Gastroesophageal sphincter (tissue), 4 donors: ENCODE results near the gene SLC36A4. TPM values are rescaled to one million over a fixed set of nuclear protein-coding genes. Genes with fewer than 3 reads are reported as not detected.

Experiments
- ATAC-seq: fragments of 150-250 bp; one replicate; pipeline ENCODE4 v1.9.1; 2016; ENCODE audit warnings: mild to moderate bottlenecking, moderate library complexity
- H3K27ac ChIP-seq, 4 donors: fragments of 200-600 bp; sonication (generic) in 3 of 4; 1 replicate in 3 of 4; 2 replicates in 1 of 4; pipeline ENCODE4 v1.5.1; 2016 to 2019
- H3K27me3 ChIP-seq: fragments of 200-600 bp; sonication (generic); one replicate; pipeline ENCODE4 v1.5.1; 2019
- H3K36me3 ChIP-seq, 2 donors: fragments of 200-600 bp; sonication (generic); one replicate each; pipeline ENCODE4 v1.5.1; 2019; ENCODE audit warnings: control low read depth in 1 of 2
- H3K4me1 ChIP-seq, 3 donors: fragments of 200-600 bp; sonication (generic); 1 replicate in 2 of 3; 2 replicates in 1 of 3; pipeline ENCODE4 v1.5.1; 2016 to 2019; ENCODE audit warnings: control low read depth in 2 of 3
- H3K4me3 ChIP-seq, 2 donors: fragments of 200-600 bp; sonication (generic); one replicate each; pipeline ENCODE4 v1.5.1; 2019; ENCODE audit warnings: mild to moderate bottlenecking in 1 of 2, moderate library complexity in 1 of 2
- H3K9me3 ChIP-seq, 3 donors: fragments of 200-600 bp; sonication (generic); one replicate each; pipeline ENCODE4 v1.5.1; 2017 to 2019; ENCODE audit warnings: control low read depth in 2 of 3
- CTCF ChIP-seq, 4 experiments: fragments of 200-600 bp in 2 of 4; fragments of 450-650 bp in 2 of 4; sonication (generic) in 1 of 4; IDR thresholded peaks; one replicate each; pipeline ENCODE4 v1.5.1; 2017 to 2019; ENCODE audit warnings: antibody characterized with exemption in 4 of 4, mild to moderate bottlenecking in 2 of 4, moderate library complexity in 2 of 4
- EP300 ChIP-seq: sonication (generic); formaldehyde crosslinking; IDR thresholded peaks from one replicate; pipeline ENCODE4 v1.6.1; 2017; ENCODE audit warnings: antibody characterized with exemption, mild to moderate bottlenecking
- POLR2A ChIP-seq, 2 donors: fragments of 450-650 bp; IDR thresholded peaks; one replicate each; pipeline ENCODE4 v1.6.1; 2017; ENCODE audit warnings: antibody characterized with exemption in 2 of 2, mild to moderate bottlenecking in 2 of 2, moderate library complexity in 1 of 2
- POLR2AphosphoS5 ChIP-seq: sonication (generic); formaldehyde crosslinking; IDR thresholded peaks from one replicate; pipeline ENCODE4 v1.6.1; 2017; ENCODE audit warnings: antibody characterized with exemption
- WGBS, 2 donors: methylation state at CpG; one replicate each; pipeline ENCODE4 v1.1.5; 2018; ENCODE audit warnings: low coverage in 1 of 2; 5-methylcytosine and 5-hydroxymethylcytosine counted together
- total RNA-seq, 4 donors: library from RNA; depleted of rRNA; stranded (reverse); fragments of >200 nt; gene quantifications; one replicate each; pipeline ENCODE4 v1.1.0, GENCODE V29; 2016

SLC36A4 gene
- total RNA-seq, 4 donors from 2014 or later, result 10.4 to 21.9 (median 18.9) TPM

- Histone ChIP-seq H3K9me3 (no peaks in the 10 kb centered on the region), H3K27ac (no peak overlapping the region), H3K4me1 (no peaks in the 10 kb centered on the region), H3K27me3 (peaks cover 6% of the 10 kb centered on the region), H3K4me3 (no peak overlapping the region), H3K36me3 (no peaks in the 10 kb centered on the region)
- no peak for ATAC-seq
- no peak for TF ChIP-seq POLR2A (IDR thresholded peaks at IDR 0.05)
- TF ChIP-seq EP300, result no peak
- no peak for TF ChIP-seq CTCF (IDR thresholded peaks at IDR 0.05)
- TF ChIP-seq POLR2AphosphoS5, result no peak
Measured at GRCh38 chr11:93220078-93220477, 22.3 kb upstream of the SLC36A4 start.

- 40 to 67% methylated on average over 1 to 2 of the region's 2 CpGs for WGBS, 2 donors
- H3K9me3 ChIP-seq, result no peaks in the 10 kb centered on the region
- peaks cover 6% of the 10 kb centered on the region for H3K27me3 ChIP-seq
- no peaks in the 10 kb centered on the region for H3K4me1 ChIP-seq
- TF ChIP-seq EP300 (no peak), POLR2AphosphoS5 (no peak), POLR2A (IDR thresholded peaks at IDR 0.05) (no peak), CTCF (IDR thresholded peaks at IDR 0.05) (no peak)
- H3K36me3 ChIP-seq, result no peaks in the 10 kb centered on the region
- ATAC-seq, result no peak
- no peak overlapping the region for H3K4me3 ChIP-seq
- no peak overlapping the region for H3K27ac ChIP-seq
Measured at GRCh38 chr11:93219440-93219839, 21.6 kb upstream of the SLC36A4 start.

- no peak overlapping the region for H3K27ac ChIP-seq
- TF ChIP-seq POLR2AphosphoS5, result no peak
- TF ChIP-seq EP300, result no peak
- TF ChIP-seq POLR2A (IDR thresholded peaks at IDR 0.05), result no peak
- TF ChIP-seq CTCF (IDR thresholded peaks at IDR 0.05), result no peak
- H3K4me3 ChIP-seq, result no peak overlapping the region
- no peaks in the 10 kb centered on the region for H3K9me3 ChIP-seq
- peaks cover 6% of the 10 kb centered on the region for H3K27me3 ChIP-seq
- H3K4me1 ChIP-seq, result no peaks in the 10 kb centered on the region
- ATAC-seq, result no peak
- 41 to 43% methylated on average over 4 to 5 of the region's 5 CpGs for WGBS, 2 donors
- H3K36me3 ChIP-seq, result no peaks in the 10 kb centered on the region
Measured at GRCh38 chr11:93216511-93217101, 18.8 kb upstream of the SLC36A4 start.

GRCh38 chr11:93213622-93214021 lies 15.8 kb upstream of the SLC36A4 start:
- Histone ChIP-seq H3K9me3 (peaks cover 0 to 5% (median 0%) of the 10 kb centered on the region in 3 donors), H3K4me3 (no peak overlapping the region), H3K27me3 (no peaks in the 10 kb centered on the region), H3K36me3 (no peaks in the 10 kb centered on the region), H3K27ac (no peak overlapping the region), H3K4me1 (no peaks in the 10 kb centered on the region)
- ATAC-seq, result no peak
- no peak for TF ChIP-seq EP300
- TF ChIP-seq POLR2A (IDR thresholded peaks at IDR 0.05), result no peak
- no peak for TF ChIP-seq CTCF (IDR thresholded peaks at IDR 0.05)
- TF ChIP-seq POLR2AphosphoS5, result no peak

- no peak overlapping the region for H3K4me3 ChIP-seq
- no peaks in the 10 kb centered on the region for H3K27me3 ChIP-seq
- no peak for ATAC-seq
- TF ChIP-seq POLR2AphosphoS5, result no peak
- no peak for TF ChIP-seq CTCF (IDR thresholded peaks at IDR 0.05)
- no peak for TF ChIP-seq POLR2A (IDR thresholded peaks at IDR 0.05)
- no peak for TF ChIP-seq EP300
- no peaks in the 10 kb centered on the region for H3K36me3 ChIP-seq
- H3K9me3 ChIP-seq, result peaks cover 0 to 15% (median 0%) of the 10 kb centered on the region in 3 donors
- no peaks in the 10 kb centered on the region for H3K4me1 ChIP-seq
- H3K27ac ChIP-seq, result no peak overlapping the region
- 61 to 71% methylated on average over 4 of the region's 4 CpGs for WGBS, 2 donors
Measured at GRCh38 chr11:93212094-93212493, 14.3 kb upstream of the SLC36A4 start.
